GM19324 (cell line): Measurements from ENCODE around the gene PRMT2.
"Not testable (repeated sequence)": the region's sequence is repeated elsewhere in the genome, so short reads cannot be mapped to it uniquely, and the experiment has no call there.

Source experiments
- ATAC-seq: cut with Tn5 transposase; IDR thresholded peaks from one replicate; pipeline ENCODE4 v1.9.1; 2021; ENCODE audit warnings: mild to moderate bottlenecking, moderate library complexity; ENCODE audit not compliant: unreplicated experiment, low FRiP score

Gene PRMT2

DNA sequence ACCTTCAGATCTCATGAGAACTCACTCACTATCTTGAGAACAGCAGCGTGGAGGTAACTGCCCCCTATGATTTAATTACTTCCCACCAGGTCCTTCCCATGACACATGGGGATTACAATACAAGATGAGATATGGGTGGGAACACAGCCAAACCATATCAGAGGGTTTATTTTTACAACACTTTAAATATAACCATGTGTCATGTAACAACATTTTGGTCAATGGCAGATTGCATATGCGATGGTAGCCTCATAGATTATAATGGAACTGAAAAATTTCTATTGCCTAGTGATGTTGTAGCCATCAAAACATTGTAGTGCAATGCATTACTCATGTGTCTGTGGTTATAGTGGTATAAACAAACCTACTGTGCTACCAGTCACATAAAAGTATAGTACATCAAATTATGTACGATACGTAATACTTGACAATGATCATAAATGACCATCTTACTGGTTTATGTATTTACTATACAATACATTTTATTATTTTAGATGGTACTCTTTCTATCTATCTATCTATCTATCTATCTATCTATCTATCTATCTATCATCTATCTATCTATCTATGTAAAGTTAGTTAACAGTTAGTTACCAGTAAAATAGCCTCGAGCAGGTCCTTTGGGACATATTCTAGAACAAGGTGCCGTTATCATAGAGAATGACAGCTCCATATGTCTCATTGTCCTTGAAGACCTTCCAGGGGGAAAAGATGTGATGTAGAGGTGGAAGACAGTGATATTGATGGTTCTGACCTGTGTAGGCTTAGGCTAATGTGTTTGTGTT lies 18.0 kb upstream of the PRMT2 start:
- ATAC-seq: no peak

DNA sequence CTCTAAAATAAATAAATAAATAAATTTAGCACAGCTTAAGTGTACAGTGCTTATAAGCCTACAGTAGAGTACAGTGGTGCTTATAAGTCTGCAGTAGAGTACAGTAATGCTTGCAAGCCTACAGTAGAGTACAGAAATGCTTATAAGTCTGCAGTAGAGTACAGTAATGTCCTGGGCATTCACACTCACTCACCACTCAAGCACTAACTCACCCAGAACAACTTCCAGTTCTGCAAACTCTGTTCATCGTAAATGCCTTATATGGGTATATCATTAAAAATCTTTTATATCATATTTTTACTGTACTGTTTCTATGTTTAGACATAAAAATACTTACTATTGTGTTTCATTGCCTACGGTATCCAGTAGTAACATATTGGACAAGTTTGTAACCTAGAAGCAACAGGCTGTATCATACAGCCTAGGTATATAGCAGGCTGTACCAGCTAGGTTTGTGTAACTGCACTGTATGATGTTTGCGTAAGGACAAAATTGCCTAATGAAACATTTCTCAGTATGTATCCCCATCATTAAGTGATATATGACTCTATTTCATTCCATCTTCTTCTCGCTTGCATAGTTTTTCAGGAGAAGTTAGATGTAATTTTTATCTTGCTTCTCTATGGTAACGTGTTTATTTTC lies 16.6 kb upstream of the PRMT2 start:
- ATAC-seq: no peak

DNA sequence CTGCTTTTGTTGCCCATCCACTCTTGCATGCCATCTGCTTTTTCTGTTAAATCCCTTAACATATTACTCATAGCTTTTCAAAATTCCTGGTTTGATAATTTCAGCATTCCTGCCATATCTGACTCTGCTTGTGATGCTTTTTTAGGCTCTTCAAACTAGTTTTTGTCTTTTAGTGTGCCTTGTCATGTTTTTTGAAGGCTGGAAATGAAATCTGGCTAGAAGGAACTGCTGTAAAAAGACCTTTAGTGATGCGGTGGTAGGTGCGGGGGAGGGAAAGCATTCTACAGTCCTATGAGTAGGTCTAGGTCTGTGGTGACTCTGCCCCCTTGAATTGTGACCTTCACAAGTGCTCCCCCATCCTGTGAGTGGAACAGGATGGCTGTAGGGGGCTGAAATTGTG lies 15.6 kb upstream of the PRMT2 start:
- ATAC-seq: no peak

DNA sequence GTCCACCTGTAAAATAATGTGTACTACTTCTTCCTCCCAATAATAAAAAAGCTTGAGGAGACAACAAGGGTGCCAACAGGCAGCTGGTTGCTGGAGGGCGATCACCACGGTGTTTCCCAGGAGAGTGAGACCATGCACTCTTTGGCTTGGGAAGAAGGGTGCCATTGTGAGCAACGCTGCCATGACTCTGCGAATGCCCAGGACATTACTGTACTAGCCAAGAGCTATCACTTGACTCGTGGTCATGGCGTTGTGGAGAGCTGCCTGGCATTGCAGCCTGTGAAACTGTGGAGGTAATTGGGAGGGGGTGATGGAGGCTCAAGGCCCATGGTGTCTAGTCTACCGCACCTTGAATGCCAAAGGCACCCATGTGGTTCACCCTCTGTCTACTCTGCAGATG lies 14.6 kb upstream of the PRMT2 start:
- ATAC-seq: no peak

DNA sequence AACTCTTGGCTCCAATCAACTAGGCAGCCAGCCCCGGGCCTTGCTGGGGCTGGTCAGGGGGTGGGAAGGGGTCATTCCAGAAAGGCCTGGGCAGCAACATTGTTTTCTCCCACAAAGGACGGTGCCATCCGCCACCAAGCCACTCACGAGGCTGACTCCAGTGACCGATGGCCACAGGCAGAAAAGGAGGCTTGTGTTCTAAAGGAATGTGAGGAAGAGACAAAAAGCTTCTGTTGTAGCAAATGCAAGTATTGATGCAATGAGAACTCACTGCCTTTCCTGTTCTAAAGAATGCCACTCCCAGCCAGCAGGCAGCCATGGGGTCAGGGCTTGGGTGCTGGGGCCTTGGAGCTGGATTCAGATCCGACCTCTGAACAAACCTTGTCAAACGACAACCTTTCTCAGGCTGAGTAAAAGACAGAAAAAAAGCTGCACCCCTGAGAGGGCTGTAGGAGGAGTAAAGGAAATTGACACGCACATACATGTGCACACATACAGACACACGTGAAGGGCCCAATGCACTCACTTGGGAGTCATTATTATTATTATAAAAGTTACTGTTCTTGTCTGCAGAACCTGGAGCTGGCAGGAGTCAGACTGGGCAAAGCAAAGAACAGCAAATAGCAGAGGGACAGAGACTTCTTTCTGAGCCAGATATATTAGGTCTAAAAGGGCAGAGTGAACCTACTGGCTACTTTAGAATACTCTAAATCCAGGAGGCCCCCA lies 13.9 kb upstream of the PRMT2 start:
- ATAC-seq: no peak

DNA sequence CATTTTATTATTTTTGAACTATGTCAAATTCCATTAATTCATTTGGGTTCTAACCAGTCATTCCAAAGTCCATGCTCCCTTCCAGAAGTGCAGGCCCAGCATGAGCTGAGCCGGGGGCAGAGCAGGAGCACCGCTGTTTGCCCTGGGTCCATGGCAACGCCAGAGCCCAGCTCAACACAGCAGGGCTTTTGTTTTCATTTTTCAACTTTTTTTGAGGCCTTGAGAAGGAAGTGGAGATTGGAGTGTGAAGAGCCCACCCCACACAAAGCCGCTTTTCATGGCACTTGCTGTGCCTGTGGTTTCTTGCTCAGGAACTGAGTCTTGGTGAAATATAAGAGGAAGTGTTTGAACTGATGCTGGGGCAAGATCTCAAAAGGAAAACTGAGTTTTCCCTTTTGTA lies 13.2 kb upstream of the PRMT2 start:
- no peak for ATAC-seq

DNA sequence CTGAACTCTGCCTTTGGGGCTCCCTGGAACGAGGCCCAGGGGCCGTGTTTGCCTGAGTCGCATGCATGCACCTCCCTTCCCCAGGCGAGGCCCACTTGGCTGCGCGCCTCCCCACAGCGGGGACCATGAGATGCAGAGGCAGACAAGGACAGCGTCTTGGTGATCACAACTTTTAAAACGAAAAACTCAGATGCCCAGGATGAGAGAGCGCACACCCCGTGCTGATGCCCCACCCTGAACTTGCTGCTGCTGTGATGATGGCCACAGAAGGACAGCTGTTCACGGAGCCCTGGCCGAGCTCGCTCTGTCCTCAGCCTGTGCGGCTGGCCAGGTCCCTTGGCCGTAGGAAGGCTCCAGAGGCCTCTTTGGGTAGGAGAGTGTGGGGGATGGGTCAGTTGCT lies 11.4 kb upstream of the PRMT2 start:
- no peak for ATAC-seq

DNA sequence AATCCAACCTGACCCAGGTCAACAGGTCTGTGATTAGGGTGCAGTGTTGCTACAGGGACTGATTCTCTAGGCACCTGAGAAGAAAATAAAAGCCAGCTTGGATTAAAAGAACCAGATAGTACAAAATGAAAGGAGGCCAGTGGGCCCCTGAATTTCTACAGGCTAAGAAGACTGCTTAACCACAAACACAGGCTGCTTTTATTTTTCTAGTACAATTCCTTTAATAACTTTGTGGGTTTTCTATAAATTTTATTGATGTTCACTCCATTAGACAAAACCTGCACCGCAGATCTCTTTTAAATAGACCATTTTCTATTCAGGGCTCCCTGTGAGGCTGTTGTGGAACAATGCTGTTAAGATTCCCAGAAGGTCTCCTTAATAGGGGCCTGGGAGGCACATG lies 9.7 kb upstream of the PRMT2 start:
- ATAC-seq: no peak

DNA sequence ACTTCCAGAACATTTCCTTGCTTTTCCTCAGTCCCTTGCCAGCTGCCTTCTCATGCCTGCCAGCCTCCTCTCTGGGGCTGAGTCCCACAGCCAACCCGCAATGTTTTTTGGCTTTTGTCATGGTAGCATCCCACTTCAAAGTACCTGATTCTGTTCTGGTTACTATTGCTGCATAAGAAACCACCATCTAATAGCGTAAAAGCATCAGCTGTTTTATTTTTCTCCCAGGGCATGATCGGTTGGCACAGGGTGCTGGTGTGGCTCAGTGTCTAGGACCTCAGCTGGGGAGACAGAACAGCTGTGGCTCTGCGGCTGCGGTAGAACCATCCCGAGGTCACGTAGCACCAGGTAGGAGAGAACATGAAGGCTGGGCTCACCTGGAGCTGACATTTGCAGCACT lies 8.9 kb upstream of the PRMT2 start:
- ATAC-seq: no peak

DNA sequence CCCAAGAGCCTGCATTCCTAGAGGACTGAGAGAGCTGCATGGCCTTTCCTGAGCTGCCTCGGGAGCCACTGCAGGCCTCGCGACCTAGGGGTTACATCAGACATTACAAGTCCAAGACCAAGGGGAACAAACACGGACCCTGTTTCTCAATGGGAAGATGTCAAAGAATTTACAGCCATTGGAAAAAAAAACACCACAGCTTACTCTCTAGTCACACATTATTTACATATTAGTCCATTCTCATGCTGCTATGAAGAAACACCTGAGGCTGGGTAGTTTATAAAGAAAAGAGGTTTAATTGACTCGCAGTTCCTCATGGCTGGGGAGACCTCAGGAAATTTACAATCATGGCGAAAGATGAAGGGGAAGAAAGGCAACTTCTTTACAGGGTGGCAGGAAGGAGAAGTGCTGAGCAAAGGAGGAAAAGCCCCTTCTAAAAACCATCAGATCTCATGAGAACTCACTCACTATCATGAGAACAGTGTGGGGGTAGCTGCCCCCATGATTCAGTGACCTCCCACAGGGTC lies 8.4 kb upstream of the PRMT2 start:
- ATAC-seq: no peak

DNA sequence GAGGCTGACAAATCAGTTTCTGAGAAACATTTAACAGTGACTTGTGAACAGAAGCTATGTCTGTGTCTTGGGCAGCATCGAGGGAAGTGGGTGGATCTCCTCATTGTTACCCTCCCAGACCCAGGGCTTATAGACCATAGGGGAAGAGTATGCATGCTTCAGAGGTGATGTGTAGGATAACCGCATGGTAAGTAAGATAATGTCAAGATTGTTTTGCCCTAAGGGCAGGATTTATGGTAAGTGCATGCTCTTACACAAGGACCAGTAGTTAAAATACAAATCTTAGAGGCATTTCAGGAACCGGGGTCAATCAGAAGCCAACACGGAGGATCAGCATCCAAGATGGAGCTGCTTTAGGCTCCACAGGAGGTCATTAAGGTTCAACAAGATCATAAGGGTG lies 7.7 kb upstream of the PRMT2 start:
- ATAC-seq: no peak

DNA sequence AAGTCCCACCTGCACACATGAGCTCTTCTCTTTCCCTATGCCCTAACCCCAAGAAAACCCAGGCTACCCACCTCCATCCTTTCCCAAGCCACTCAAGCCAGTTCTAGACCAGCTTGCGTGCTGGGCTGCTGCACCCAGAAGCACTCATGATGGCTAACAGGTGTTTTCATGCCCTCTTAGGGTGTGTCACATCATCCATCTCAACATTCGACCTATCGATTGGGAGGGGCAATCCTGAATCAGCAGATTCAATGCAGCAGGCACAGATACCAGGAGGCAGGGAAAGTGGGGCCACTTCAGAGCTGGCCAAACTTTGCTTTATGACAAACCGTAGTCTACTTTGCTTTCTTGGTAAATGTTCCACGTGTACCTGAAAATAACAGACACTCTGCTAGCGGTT lies 6.6 kb upstream of the PRMT2 start:
- ATAC-seq: no peak

DNA sequence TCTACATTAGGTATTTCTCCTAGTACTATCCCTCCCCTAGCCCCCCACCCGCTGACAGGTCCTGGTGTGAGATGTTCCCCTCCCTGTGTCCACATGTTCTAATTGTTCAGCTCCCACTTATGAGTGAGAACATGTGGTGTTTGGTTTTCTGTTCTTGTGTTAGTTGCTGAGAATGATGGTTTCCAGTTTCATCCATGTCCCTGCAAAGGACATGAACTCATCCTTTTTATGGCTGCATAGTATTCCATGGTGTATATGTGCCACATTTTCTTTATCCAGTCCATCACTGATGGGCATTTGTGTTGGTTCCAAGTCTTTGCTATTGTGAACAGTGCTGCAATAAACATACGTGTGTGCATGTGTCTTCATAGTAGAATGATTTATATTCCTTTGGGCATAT lies 4.6 kb upstream of the PRMT2 start:
- not testable (repeated sequence) for ATAC-seq

DNA sequence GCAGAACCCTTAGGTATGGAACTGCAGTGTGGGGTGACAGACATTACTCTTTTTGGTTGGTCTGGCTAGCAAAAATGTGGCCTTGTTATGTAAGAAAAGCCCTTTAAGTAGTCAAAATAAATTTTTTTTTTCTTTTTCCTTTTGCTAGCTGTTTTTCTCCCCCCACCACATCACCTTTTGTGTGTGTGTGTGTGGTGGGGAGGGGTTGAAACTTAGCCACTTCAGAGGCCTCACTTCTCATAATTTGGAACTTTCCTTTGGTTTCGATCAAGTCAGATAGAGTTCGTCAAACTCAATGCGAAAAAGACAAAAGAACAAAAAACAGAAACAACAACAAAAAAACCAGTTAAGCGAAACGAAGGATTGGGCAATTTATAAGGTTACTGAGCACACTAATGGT lies 1.9 kb upstream of the PRMT2 start:
- ATAC-seq: no peak

DNA sequence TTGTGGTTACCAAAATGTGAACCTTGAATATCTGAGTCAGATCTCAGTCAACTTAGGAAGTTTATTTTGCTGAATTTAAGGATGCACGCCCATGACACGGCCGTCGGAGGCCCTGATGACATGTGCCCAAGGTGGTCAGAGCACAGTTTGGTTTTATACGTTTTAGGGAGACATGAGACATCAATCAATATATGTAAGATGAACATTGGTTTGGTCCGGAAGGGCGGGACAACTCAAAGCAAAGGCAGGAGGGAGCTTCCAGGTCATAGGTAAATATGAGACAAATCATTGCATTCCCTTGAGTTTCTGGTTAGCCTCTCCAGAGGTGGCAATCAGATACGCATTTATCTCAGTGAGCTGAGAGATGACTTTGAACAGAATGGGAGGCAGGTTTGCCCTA lies 1.0 kb upstream of the PRMT2 start:
- no peak for ATAC-seq

DNA sequence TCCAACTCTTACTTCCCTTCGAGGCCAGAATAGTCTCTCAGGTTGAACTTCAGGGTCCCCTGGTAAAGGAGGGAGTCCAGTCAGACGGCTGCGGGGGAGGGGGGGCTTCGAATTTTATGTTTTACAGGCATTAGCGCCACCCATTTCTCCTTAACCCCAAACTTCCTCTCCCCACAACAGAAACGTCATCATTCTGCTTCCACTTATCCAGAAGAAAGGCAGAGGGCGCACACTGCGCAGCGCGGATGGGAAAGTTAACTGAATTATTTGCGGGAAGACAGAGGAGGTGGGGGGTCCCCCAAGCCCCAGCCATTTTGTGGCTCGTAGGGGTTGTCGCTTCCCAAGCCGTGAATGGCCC lies 529 bp upstream of the PRMT2 start:
- ATAC-seq: no peak

DNA sequence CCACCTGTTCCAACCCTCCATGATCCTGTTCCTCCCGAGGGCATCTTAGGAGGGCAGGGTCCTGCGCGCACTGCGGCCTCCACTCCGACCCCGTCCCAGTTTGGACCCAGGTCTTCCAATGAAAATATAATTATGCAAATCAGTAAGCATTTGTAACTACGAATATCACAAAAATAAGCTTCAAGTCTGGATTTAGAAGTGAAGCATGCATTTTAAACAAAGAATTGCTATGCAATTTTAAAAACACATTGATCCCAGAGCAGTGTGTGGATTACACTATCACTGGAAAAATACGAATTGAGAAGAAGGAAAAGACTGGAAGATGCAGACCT lies 673 bp downstream of the PRMT2 start:
- ATAC-seq: peak; percentile 11

DNA sequence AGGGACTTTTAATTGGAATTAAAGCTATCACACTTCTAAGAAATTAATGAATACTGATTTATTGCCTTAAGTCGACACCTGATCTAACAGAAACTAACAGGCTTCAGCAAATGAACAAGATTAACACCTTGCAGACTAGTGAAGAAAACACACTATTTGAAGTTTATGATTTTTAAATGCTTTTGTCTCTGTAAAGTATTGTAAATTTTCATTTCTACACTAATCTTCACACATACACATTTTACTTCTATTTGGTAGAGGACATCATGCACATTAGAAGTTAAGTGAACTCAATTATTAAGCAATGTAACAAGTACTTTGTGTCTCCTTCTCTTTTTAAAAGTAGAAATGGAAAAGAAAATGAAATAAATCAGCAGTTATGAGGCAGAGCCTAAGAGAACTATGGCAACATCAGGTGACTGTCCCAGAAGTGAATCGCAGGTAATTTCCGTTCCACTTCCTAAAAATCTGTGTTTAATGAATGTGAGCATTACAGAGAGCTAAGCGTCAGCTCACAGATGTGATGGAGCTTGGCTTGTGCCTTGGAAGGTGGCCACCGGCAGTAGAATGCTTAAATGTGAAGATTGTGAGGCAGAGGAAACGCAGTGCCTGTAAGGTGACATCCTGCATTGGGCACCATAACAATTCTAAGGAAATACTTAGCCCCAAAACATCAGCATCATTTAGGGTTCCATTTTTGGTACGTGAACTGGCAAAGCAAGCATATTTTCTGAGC lies 1.2 kb downstream of the PRMT2 start:
- no peak for ATAC-seq

DNA sequence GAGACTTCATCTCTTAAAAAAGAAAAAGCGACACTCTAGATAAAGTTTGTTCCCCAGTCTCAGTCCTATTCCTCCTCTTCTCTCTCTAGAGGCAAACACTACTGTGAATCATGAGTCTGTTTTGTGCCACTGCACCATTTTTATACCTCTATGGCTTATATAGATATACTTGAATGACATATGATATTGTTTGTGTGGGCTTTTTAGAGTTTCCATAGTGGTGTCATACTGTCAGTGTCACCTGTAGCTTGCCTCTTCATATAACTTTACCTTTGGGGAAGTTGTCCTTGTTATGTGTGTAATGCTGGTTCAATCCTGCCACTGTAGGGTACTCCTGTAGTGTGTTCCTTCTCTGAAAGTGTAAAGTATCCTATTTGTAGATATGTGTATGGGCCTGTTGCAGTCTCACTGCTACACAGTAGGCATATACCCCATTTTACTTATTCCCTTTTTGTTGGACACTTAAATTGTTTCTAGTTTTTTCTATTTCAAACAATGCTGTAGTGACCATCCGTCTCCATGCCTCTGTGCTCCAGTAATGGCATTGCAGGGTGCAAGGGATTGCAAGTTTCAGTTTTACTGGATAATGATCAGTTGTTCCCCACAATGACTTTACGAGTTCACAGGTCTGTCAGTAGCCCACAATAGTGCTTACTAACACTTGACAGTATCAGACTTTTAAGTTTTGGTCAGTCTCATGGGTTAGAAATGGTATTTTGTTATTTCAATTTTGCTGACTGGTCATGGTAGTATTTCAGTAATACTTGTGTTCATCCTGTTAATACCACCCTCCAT lies 2.7 kb downstream of the PRMT2 start:
- ATAC-seq: no peak
